Pancreas (tissue), 10 donors: ENCODE data around the gene PPP2R2C. TPM values are rescaled to one million over a fixed set of nuclear protein-coding genes. Genes with fewer than 3 reads are reported as not detected.

Experiments used
- ATAC-seq, 4 donors: fragments of 200-7000 bp; cut with Tn5 transposase; one replicate each; pipeline versions ENCODE4 v1.8.0 to v1.9.1; 2020; ENCODE audit warnings: mild to moderate bottlenecking in 4 of 4, moderate library complexity in 4 of 4
- DNase-seq, 6 donors: peaks; one replicate each; pipeline ENCODE4 v3.0.0-alpha.2; 2020
- FAIRE-seq: peaks from 2 replicates; lab custom pipeline; 2012; peaks lifted over from hg19 to GRCh38; lab: Jason Lieb, UNC
- H3K27ac ChIP-seq, 4 donors: fragments of 200-600 bp; sonication (generic); 1 replicate in 3 of 4; 2 replicates in 1 of 4; pipeline versions ENCODE4 v1.5.0 to v1.8.0; 2020
- H3K27me3 ChIP-seq, 4 donors: fragments of 200-600 bp; one replicate each; pipeline ENCODE4 v1.8.0; 2021
- H3K36me3 ChIP-seq, 3 donors: fragments of 200-600 bp; sonication (generic) in 1 of 3; one replicate each; pipeline versions ENCODE4 v1.5.0 to v1.8.0; 2020 to 2021
- H3K4me1 ChIP-seq, 3 donors: fragments of 200-600 bp; one replicate each; pipeline ENCODE4 v1.8.0; 2021
- H3K4me3 ChIP-seq, 4 donors: fragments of 200-600 bp; sonication (generic) in 2 of 4; one replicate each; pipeline versions ENCODE4 v1.5.0 to v1.8.0; 2020 to 2021
- H3K9me3 ChIP-seq, 4 donors: fragments of 200-600 bp; one replicate each; pipeline ENCODE4 v1.8.0; 2021
- WGBS, 2 donors: extraction: QIAGEN DNeasy Blood & Tissue Kit; methylation state at CpG; one replicate each; pipeline ENCODE4 v1.1.7; 2013; 5-methylcytosine and 5-hydroxymethylcytosine counted together
- intact Hi-C, 3 donors: fragments of 100-400 bp; cut with DNase I; formaldehyde crosslinking; loops; one replicate each; pipeline versions ENCODE4 v1.11.1 to v1.14.2; 2022
- polyA plus RNA-seq, 2 donors: library from polyadenylated mRNA; stranded (reverse); fragments of 200-250 nt; gene quantifications; one replicate each; pipeline ENCODE4 v1.2.3, GENCODE V29; 2013
- total RNA-seq, 6 donors: library from RNA; stranded (reverse); fragmentation: NEBNext Ultra II Directional in 4 of 6; extraction: Animal tissue kit (Norgen Biotek cat#: 25700) in 4 of 6; gene quantifications; one replicate each; pipeline versions ENCODE4 v1.2.1 to v1.2.4, GENCODE V29; 2021 to 2023
- TF ChIP-seq, protein P1 (sequence below), 4 donors: fragments of 200-600 bp; sonication (generic) in 3 of 4; IDR thresholded peaks; one replicate each; pipeline versions ENCODE4 v1.5.0 to v1.8.0; 2021; ENCODE audit warnings: antibody characterized with exemption in 4 of 4
- donor health status: healthy with polysubstance abuse.
- donor health status: DM: no; HTN: no; CAD: no; lungs with moderate emphysema.
- donor health status: DM: no; HTN: no; CAD: no.
- donor health status: control.
- donor health status: control.
- donor health status: Bipolar disorder and iron deficiency.
- donor health status: DM: yes; HTN: yes; CAD: no.
- donor health status: DM: no; HTN: no; CAD: no.
- donor health status: DM: no; HTN: no; CAD: no.
- donor health status: DM: yes; HTN: yes; CAD: no.

PPP2R2C gene
- total and polyA plus RNA-seq, 8 donors: 0.05 to 2.0 (median 0.55) TPM

DNA sequence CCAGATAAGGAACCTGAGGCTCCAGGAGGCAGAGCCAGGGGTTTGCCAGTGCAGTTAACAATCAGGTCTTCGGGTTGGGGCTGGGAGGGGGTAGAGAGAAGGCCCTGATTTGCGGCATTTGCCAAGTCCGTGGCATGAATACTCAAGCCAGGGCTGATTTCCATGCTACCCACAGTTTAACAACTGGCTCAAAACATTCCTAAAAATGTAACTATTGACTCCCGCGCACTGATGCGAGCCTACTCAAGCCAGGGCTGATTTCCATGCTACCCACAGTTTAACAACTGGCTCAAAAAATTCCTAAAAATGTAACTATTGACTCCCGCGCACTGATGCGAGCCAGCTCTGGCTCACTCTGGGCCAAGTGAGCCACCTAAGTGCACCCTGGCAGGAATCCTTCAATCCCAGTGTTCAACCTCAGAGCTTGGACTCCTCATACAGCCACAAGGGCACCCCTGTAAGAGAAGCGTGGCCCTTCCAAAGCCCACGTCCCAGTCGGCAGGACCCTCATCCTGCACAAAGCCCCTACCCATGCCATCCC, 75.6 kb downstream of the PPP2R2C start:
- no peak for DNase-seq
- Histone ChIP-seq H3K4me1 (no peaks in the 10 kb centered on the region), H3K36me3 (no peaks in the 10 kb centered on the region), H3K4me3 (no peak overlapping the region), H3K27ac (no peak overlapping the region), H3K9me3 (no peaks in the 10 kb centered on the region), H3K27me3 (no peaks in the 10 kb centered on the region)
- 61 to 69% methylated on average over 12 of the region's 12 CpGs for WGBS, 2 donors
- no peak for ATAC-seq
- intact Hi-C loops: no loop called here
- FAIRE-seq: no peak
- TF ChIP-seq, protein P1, sequence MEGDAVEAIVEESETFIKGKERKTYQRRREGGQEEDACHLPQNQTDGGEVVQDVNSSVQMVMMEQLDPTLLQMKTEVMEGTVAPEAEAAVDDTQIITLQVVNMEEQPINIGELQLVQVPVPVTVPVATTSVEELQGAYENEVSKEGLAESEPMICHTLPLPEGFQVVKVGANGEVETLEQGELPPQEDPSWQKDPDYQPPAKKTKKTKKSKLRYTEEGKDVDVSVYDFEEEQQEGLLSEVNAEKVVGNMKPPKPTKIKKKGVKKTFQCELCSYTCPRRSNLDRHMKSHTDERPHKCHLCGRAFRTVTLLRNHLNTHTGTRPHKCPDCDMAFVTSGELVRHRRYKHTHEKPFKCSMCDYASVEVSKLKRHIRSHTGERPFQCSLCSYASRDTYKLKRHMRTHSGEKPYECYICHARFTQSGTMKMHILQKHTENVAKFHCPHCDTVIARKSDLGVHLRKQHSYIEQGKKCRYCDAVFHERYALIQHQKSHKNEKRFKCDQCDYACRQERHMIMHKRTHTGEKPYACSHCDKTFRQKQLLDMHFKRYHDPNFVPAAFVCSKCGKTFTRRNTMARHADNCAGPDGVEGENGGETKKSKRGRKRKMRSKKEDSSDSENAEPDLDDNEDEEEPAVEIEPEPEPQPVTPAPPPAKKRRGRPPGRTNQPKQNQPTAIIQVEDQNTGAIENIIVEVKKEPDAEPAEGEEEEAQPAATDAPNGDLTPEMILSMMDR (IDR thresholded peaks at IDR 0.05): no peak

DNA sequence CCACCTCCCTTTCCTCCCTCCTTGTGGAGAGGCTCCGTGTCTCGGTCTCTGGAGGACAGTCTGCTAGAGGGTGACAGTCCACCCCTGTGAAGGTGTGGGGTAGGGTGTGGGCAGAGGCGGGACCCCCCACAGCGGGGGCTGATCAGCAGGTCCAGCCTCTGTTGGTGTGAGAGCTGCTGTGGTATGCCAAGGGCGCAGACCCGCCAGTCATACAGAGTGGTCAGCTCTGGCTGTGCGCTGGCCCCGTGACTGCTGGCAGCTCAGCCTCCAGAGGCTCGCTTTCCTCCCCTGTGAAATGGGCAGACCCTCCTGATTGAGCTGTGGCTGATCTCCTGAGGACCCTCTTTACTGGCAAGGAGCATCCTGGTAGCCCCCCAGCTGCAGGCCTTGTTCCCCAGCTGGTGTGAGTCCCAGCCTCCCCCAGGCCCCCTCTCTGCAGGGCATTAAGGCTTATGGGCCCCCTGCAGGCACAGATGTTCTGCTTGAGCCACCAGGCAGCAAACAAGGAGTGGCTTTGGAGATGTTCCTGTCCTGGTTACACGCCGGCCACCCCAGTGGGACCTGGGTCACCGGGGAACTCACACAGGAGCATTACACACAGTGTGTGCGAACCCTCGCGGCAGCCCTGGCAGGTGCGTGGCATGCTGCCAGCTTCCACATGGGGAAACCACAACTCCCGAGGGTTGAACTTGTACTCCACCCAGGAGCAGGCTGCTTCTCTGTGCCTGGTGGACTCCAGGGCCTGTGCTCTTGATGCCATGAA, 76.8 kb downstream of the PPP2R2C start:
- intact Hi-C loops: no loop called here
- 54 to 58% methylated on average over 17 of the region's 17 CpGs for WGBS, 2 donors
- no peak overlapping the region for H3K4me3 ChIP-seq
- ATAC-seq (no peak), DNase-seq (peak in 1 of 6 donors; percentile 46), FAIRE-seq (no peak)
- no peaks in the 10 kb centered on the region for H3K4me1 ChIP-seq
- H3K9me3 ChIP-seq: no peaks in the 10 kb centered on the region
- H3K36me3 ChIP-seq: no peaks in the 10 kb centered on the region
- no peaks in the 10 kb centered on the region for H3K27me3 ChIP-seq
- H3K27ac ChIP-seq: no peak overlapping the region
- TF ChIP-seq, protein P1 (IDR thresholded peaks at IDR 0.05): no peak

DNA sequence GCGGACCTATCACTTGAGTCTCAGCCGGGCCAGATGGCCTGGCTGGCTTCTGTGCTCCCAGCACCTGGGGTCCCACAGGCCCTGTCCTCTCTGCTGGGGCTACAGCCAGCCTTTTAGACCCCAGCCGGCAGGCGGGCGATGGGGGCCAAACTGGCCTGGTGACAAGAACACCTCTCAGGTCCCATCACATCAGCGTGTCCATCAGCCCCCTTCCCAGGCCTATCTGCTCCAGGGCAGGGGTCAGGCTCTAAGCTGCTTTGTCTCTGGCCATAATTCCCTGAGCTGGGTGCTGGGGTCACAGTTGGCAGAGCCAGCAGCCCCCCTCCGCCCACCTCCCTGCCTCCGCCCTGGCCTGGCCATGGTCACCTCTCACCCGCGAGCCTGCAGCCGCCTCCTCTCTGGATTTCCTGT, 77.7 kb downstream of the PPP2R2C start:
- intact Hi-C loops: no loop called here
- FAIRE-seq: no peak

DNA sequence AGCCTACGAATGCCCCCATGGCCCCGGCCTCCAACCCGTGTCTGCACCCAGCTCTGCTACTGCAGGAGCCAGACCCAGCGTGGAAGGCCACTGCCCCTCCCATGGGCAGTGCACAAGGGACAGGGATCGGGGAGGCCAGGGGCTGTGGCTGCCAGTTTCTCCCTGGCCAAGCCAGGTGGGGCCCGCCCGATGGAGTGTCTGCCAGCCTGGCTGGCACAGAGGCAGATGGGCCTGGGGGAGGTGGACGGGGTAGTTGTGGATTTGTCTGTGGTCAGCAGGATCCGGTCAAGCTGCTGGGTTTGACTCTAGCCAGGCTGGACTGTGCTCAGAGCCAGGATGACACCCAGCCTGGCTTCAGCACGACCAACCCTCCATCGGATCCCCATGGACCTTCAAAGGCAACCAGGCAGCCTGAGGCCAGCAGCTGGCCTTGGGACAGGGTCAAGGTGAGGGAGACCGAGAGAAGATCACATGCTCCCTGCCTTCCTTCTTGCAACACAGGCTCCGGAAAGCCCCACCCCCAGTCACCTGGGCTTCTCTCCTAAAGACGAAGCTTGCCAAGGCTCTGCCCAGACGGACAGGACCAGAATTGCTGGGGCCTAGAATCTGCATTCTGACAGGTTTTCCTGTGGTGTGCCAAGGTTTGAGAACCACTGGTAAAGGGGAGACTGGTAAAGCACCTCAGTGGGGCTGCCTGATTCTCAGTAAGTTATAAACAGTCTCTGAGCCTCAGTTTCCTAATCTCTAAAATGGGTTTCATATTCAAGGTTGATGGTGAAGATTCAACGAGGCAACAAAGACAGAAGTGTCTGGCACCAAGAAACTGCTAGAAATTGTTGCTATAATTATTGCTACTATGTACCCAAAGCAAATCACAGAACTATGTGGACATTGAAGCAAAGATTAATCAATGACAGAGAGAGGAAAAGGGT, 78.6 kb downstream of the PPP2R2C start:
- 56 to 62% methylated on average over 16 of the region's 16 CpGs for WGBS, 2 donors
- Histone ChIP-seq H3K36me3 (no peaks in the 10 kb centered on the region), H3K27me3 (no peaks in the 10 kb centered on the region), H3K4me1 (no peaks in the 10 kb centered on the region), H3K9me3 (no peaks in the 10 kb centered on the region), H3K27ac (no peak overlapping the region), H3K4me3 (no peak overlapping the region)
- ATAC-seq (no peak), FAIRE-seq (no peak), DNase-seq (peak in 2 of 6 donors; percentile 3 to 33)
- intact Hi-C loops: no loop called here
- TF ChIP-seq, protein P1 (IDR thresholded peaks at IDR 0.05): no peak

More for the DNA sequence above, 77.7 kb downstream of the PPP2R2C start:
- DNase-seq (no peak), ATAC-seq (no peak)
- Histone ChIP-seq H3K9me3 (no peaks in the 10 kb centered on the region), H3K36me3 (no peaks in the 10 kb centered on the region), H3K4me3 (no peak overlapping the region), H3K4me1 (no peaks in the 10 kb centered on the region), H3K27me3 (no peaks in the 10 kb centered on the region), H3K27ac (no peak overlapping the region)
- TF ChIP-seq, protein P1 (IDR thresholded peaks at IDR 0.05): no peak
- 83 to 86% methylated on average over 11 of the region's 11 CpGs for WGBS, 2 donors
